Measurements from ENCODE around the gene PDGFD.

DNA sequence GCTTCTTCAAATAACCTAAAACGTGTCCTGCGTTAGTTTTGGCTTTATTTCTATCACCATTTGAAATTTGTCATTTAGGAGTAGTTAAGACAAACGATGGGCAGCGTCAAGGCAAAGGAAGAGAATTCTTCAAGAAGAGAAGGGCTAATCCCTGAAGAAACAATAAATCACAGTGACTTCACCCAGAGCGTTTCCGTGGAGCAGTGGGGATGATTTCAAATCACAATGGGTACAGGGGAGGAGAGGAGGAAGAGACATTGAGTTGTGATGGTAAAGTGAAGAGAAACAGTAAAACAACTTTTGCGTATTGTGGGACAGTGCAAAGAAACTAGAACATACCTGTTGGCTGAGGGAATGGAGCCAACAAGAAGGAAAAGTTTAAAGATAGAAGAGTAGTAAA lies 9.7 kb downstream of the PDGFD start:
- TF ChIP-seq, protein P1, sequence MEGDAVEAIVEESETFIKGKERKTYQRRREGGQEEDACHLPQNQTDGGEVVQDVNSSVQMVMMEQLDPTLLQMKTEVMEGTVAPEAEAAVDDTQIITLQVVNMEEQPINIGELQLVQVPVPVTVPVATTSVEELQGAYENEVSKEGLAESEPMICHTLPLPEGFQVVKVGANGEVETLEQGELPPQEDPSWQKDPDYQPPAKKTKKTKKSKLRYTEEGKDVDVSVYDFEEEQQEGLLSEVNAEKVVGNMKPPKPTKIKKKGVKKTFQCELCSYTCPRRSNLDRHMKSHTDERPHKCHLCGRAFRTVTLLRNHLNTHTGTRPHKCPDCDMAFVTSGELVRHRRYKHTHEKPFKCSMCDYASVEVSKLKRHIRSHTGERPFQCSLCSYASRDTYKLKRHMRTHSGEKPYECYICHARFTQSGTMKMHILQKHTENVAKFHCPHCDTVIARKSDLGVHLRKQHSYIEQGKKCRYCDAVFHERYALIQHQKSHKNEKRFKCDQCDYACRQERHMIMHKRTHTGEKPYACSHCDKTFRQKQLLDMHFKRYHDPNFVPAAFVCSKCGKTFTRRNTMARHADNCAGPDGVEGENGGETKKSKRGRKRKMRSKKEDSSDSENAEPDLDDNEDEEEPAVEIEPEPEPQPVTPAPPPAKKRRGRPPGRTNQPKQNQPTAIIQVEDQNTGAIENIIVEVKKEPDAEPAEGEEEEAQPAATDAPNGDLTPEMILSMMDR (IDR thresholded peaks at IDR 0.05; ENCODE audit: poor library complexity, severe bottlenecking) = no peak
- TF ChIP-seq TAF1 (IDR thresholded peaks at IDR 0.05; ENCODE audit: low read depth) (no peak), RAD21 (conservative IDR thresholded peaks at IDR 0.05) (no peak)

Data from neural cell (in vitro differentiated cells).